K562 (cell line): ENCODE results near the gene RPH3AL. TPM values are rescaled to one million over a fixed set of nuclear protein-coding genes. Genes with fewer than 3 reads are reported as not detected.

ENCODE experiments used
- ATAC-seq: fragments of 200-7000 bp; cut with Tn5 transposase; 3 replicates; pipeline ENCODE4 v1.9.1; 2020; ENCODE audit warnings: moderate library complexity
- BruUV-seq: library from RNA; stranded (reverse); fragments of 400-500 nt; replicated peaks from 2 replicates; lab custom pipeline; 2021; lab: Mats Ljungman, UMichigan
- CTCF ChIA-PET: fragments of 300-600 bp; formaldehyde crosslinking; extraction: SDS; loops from one replicate; lab custom pipeline; 2021; ENCODE audit warnings: low intra/inter-chr PET ratio; lab: Yijun Ruan, JAX
- POLR2A ChIA-PET: fragments of 300-600, 350-650 bp; sonication (Branson Sonifier 250); formaldehyde crosslinking; extraction: SDS; loops from one replicate; lab custom pipeline; 2021; ENCODE audit warnings: antibody characterized with exemption, inconsistent platforms; lab: Yijun Ruan, JAX
- DNase-seq, 4 experiments: peaks; one replicate each; pipeline versions ENCODE4 v3.0.0 to v3.0.0-alpha.2; 2011 to 2018; ENCODE audit warnings: low spot score in 3 of 4, mixed read lengths in 3 of 4; ENCODE audit errors: extremely low read depth in 1 of 4
- FAIRE-seq: peaks from 2 replicates; lab custom pipeline; 2011; peaks lifted over from hg19 to GRCh38; lab: Jason Lieb, UNC
- H2AFZ ChIP-seq: 2 replicates; pipeline ENCODE4 v1.6.0; 2011; ENCODE audit warnings: low read depth, low read length, control low read depth, inconsistent platforms
- H3K27ac ChIP-seq: fragments of 200-600 bp; 3 replicates; pipeline ENCODE4 v1.8.0; 2011; ENCODE audit warnings: low read depth, mild to moderate bottlenecking, control low read depth, inconsistent platforms, low read length, moderate library complexity, mixed read lengths; ENCODE audit errors: extremely low read depth
- H3K27me3 ChIP-seq, 2 experiments: fragments of 300-600 bp in 1 of 2; 2 replicates in 1 of 2; 3 replicates in 1 of 2; pipeline versions ENCODE4 v1.6.0 to v1.8.0; 2011; ENCODE audit warnings: inconsistent platforms in 2 of 2, low read length in 2 of 2, mild to moderate bottlenecking in 1 of 2, mixed read lengths in 1 of 2, moderate library complexity in 1 of 2; ENCODE audit not compliant: control insufficient read depth in 2 of 2, insufficient read depth in 2 of 2
- H3K36me3 ChIP-seq: fragments of 300-600 bp; 3 replicates; pipeline ENCODE4 v1.8.0; 2011; ENCODE audit warnings: mild to moderate bottlenecking, low read length, inconsistent platforms; ENCODE audit not compliant: control insufficient read depth, insufficient read depth
- H3K4me1 ChIP-seq, 2 experiments: fragments of 200-600 bp in 1 of 2; replicated peaks in 1 of 2; 2 replicates in 1 of 2; 3 replicates in 1 of 2; pipeline versions ENCODE4 v1.5.1 to v1.8.0; 2011; ENCODE audit warnings: inconsistent platforms in 2 of 2, low read length in 2 of 2, mild to moderate bottlenecking in 1 of 2, mixed read lengths in 1 of 2, moderate library complexity in 1 of 2; ENCODE audit not compliant: control insufficient read depth in 2 of 2, insufficient read depth in 2 of 2
- H3K4me2 ChIP-seq: 2 replicates; pipeline ENCODE4 v1.6.1; 2011; ENCODE audit warnings: low read length, control low read depth, inconsistent platforms, mixed read lengths; ENCODE audit not compliant: insufficient read depth
- H3K4me3 ChIP-seq: fragments of 200-600 bp; sonication (generic), shearing (Covaris generic); 2 replicates; pipeline ENCODE4 v1.5.1; 2016; ENCODE audit warnings: control low read depth, inconsistent platforms
- H3K79me2 ChIP-seq: fragments of 200-600 bp; 3 replicates; pipeline ENCODE4 v1.8.0; 2011; ENCODE audit warnings: low read length, inconsistent platforms; ENCODE audit not compliant: control insufficient read depth, insufficient read depth
- H3K9ac ChIP-seq, 2 experiments: 2 replicates each; pipeline versions ENCODE4 v1.6.0 to v1.6.1; 2011; ENCODE audit warnings: low read depth in 2 of 2, low read length in 2 of 2, control low read depth in 1 of 2, inconsistent platforms in 1 of 2, mild to moderate bottlenecking in 1 of 2, mixed read lengths in 1 of 2; ENCODE audit not compliant: insufficient read depth in 1 of 2
- H3K9me1 ChIP-seq: one replicate; pipeline ENCODE4 v1.6.0; 2011; ENCODE audit warnings: inconsistent platforms, mild to moderate bottlenecking, low read length, moderate library complexity; ENCODE audit not compliant: control insufficient read depth, insufficient read depth
- H3K9me3 ChIP-seq: replicated peaks from 2 replicates; pipeline ENCODE4 v1.5.1; 2011; ENCODE audit warnings: low read depth, low read length, inconsistent platforms; ENCODE audit not compliant: control insufficient read depth, insufficient read depth
- H4K20me1 ChIP-seq: replicated peaks from 2 replicates; pipeline ENCODE4 v1.6.1; 2011; ENCODE audit warnings: low read length, inconsistent platforms, mixed read lengths; ENCODE audit not compliant: control insufficient read depth, insufficient read depth
- DDX20 ChIP-seq: fragments of 450-650 bp; IDR thresholded peaks from 2 replicates; pipeline ENCODE4 v1.6.1; 2016; ENCODE audit warnings: missing genetic modification characterization, low read depth, mild to moderate bottlenecking, missing compliant biosample characterization, moderate library complexity
- MIER1 ChIP-seq: fragments of 450-650 bp; IDR thresholded peaks from 2 replicates; pipeline ENCODE4 v1.6.1; 2016; ENCODE audit warnings: antibody characterized with exemption, mild to moderate bottlenecking, low read depth
- PCBP1 ChIP-seq: fragments of 200-400 bp; formaldehyde crosslinking; IDR thresholded peaks from 2 replicates; pipeline ENCODE4 v1.6.1; 2018; ENCODE audit warnings: mild to moderate bottlenecking, low read depth, low read length; ENCODE audit not compliant: poor library complexity, severe bottlenecking
- PRMT5 ChIP-seq: sonication (generic); formaldehyde crosslinking; IDR thresholded peaks from 2 replicates; pipeline ENCODE4 v1.5.0; 2020; ENCODE audit warnings: missing genetic modification reagents
- SMARCA5 ChIP-seq: fragments of 450-650 bp; IDR thresholded peaks from 2 replicates; pipeline ENCODE4 v1.6.1; 2016
- SPI1 ChIP-seq: IDR thresholded peaks from 2 replicates; pipeline ENCODE4 v1.6.1; 2011; ENCODE audit warnings: low read depth, low read length, control low read depth, borderline replicate concordance
- ZBTB1 ChIP-seq: sonication (generic); formaldehyde crosslinking; IDR thresholded peaks from 2 replicates; pipeline ENCODE4 v1.8.1; 2023; ENCODE audit warnings: missing genetic modification reagents, low read depth, mild to moderate bottlenecking, borderline replicate concordance
- ZBTB12 ChIP-seq: fragments of 250-450 bp; sonication (Bioruptor Pico); IDR thresholded peaks from 2 replicates; pipeline ENCODE4 v1.4.0; 2020
- ZBTB40 ChIP-seq, 2 experiments: fragments of 450-650 bp in 1 of 2; sonication (generic) in 1 of 2; formaldehyde crosslinking in 1 of 2; IDR thresholded peaks; 2 replicates each; pipeline versions ENCODE4 v1.7.1 to v1.9.0; 2016 to 2022; ENCODE audit warnings: inconsistent platforms in 1 of 2, mild to moderate bottlenecking in 1 of 2, missing genetic modification reagents in 1 of 2
- WGBS: fragments of 100-300 bp; shearing (Covaris generic); methylation state at CpG from one replicate; pipeline ENCODE4 v1.1.6; 2016; ENCODE audit warnings: low coverage, mixed read lengths; ENCODE audit not compliant: insufficient coverage; ENCODE audit errors: missing lambda C conversion rate; 5-methylcytosine and 5-hydroxymethylcytosine counted together
- in situ Hi-C: fragments of 300-500 bp; cut with MboI; formaldehyde crosslinking; loops from 4 replicates; pipeline ENCODE4 v1.15.0; 2018; ENCODE audit warnings: inconsistent platforms, mixed read lengths
- intact Hi-C: fragments of 100-400 bp; cut with micrococcal nuclease; formaldehyde crosslinking; loops from 2 replicates; pipeline ENCODE4 v1.14.2; 2022
- polyA plus RNA-seq, 8 experiments: library from polyadenylated mRNA; depleted of rRNA in 4 of 8; stranded (reverse) in 5 of 8; unstranded in 3 of 8; fragments of >200 nt; fragmentation: Nextera tagmentation in 2 of 8; fragmentation: Illumina TruSeq in 1 of 8; extraction: Ambion mirVana in 2 of 8; extraction: Trizol in 1 of 8; gene quantifications; 2 replicates each; pipeline versions ENCODE4 v1.2.1 to v1.2.3, GENCODE V29; 2011 to 2014; ENCODE audit warnings: inconsistent platforms in 1 of 8, missing spikeins in 1 of 8
- total RNA-seq, 7 experiments: library from RNA; depleted of rRNA in 6 of 7; stranded (reverse); fragments of >200 nt in 6 of 7; fragmentation: Illumina TruSeq in 2 of 7; extraction: Trizol in 2 of 7; gene quantifications; 2 replicates each; pipeline versions ENCODE4 v1.2.1 to v1.2.3, GENCODE V29; 2011 to 2021; ENCODE audit warnings: low replicate concordance in 1 of 7
- TF ChIP-seq, protein P1 (sequence below): sonication (generic); formaldehyde crosslinking; IDR thresholded peaks from 2 replicates; pipeline ENCODE4 v1.8.0; 2022; ENCODE audit warnings: missing genetic modification reagents, mild to moderate bottlenecking, moderate library complexity, borderline replicate concordance

Gene RPH3AL
- total and polyA plus RNA-seq, 9 of the 15 experiments (the other 6 are each of a cell fraction or from before 2014, with no cell fraction given): 0.18 to 1.7 (median 0.39) TPM

- Histone ChIP-seq H3K79me2 (no peaks in the 10 kb centered on the region), H2AFZ (no peak overlapping the region), H3K27ac (no peak overlapping the region), H3K4me3 (no peak overlapping the region), H3K9me1 (no peaks in the 10 kb centered on the region), H4K20me1 (no peaks in the 10 kb centered on the region), H3K27me3 (peaks cover 0 to 3% of the 10 kb centered on the region in 2 experiments; a peak in 2 of 5 replicates), H3K9me3 (no peaks in the 10 kb centered on the region), H3K4me2 (no peak overlapping the region), H3K36me3 (no peaks in the 10 kb centered on the region), H3K4me1 (no peaks in the 10 kb centered on the region), H3K9ac (no peak overlapping the region)
- ChIA-PET POLR2A (no interaction called here), CTCF (no interaction called here)
- intact Hi-C loops (no loop called here), in situ Hi-C loops (no loop called here)
- no peak for ATAC-seq
- no peak for DNase-seq
- WGBS: 0% methylated on average over 4 of the region's 7 CpGs
- BruUV-seq: no TSS peak
- FAIRE-seq: no peak
- TF ChIP-seq SMARCA5 (no peak), PRMT5 (CRISPR knock-in tag) (no peak), PCBP1 (no peak), ZBTB12 (CRISPR knock-in tag) (no peak), MIER1 (no peak), SPI1 (no peak), ZBTB40 (IDR thresholded peaks at IDR 0.05) (no peak), ZBTB40 (CRISPR knock-in tag; IDR thresholded peaks at IDR 0.05) (no peak), DDX20 (no peak), ZBTB1 (CRISPR knock-in tag) (no peak)
- TF ChIP-seq, protein P1, sequence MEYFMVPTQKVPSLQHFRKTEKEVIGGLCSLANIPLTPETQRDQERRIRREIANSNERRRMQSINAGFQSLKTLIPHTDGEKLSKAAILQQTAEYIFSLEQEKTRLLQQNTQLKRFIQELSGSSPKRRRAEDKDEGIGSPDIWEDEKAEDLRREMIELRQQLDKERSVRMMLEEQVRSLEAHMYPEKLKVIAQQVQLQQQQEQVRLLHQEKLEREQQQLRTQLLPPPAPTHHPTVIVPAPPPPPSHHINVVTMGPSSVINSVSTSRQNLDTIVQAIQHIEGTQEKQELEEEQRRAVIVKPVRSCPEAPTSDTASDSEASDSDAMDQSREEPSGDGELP (CRISPR knock-in tag): no peak
Measured at GRCh38 chr17:373613-374230, 21.1 kb upstream of the RPH3AL start.
